Measurements from ENCODE around the gene AGAP5.
"Not testable (repeated sequence)": the region's sequence is repeated elsewhere in the genome, so short reads cannot be mapped to it uniquely, and the experiment has no call there.

AGAP5 gene

GRCh38 chr10:73697675-73698159, at the start of gene AGAP5:
Gene AGAP5 (minus strand): TSS chr10:73698109. CDS start chr10:73697755, 354 bp downstream.
- not testable (repeated sequence) for DNase-seq

GRCh38 chr10:73746721-73747120, 48.8 kb upstream of the AGAP5 start:
- DNase-seq = no peak

- DNase-seq = peak; percentile 48
Measured at GRCh38 chr10:73744664-73744975, 46.7 kb upstream of the AGAP5 start.

GRCh38 chr10:73743905-73744663, 46.2 kb upstream of the AGAP5 start, which contains the start of gene SEC24C:
Gene SEC24C (plus strand): TSS chr10:73744372. CDS start chr10:73746833, 2,461 bp downstream.
- peak; percentile 94 for DNase-seq

GRCh38 chr10:73743327-73743904, 45.5 kb upstream of the AGAP5 start:
- DNase-seq = no peak

- DNase-seq = no peak
Measured at GRCh38 chr10:73742454-73742734, 44.5 kb upstream of the AGAP5 start.

GRCh38 chr10:73740501-73741254, 42.8 kb upstream of the AGAP5 start:
- not testable (repeated sequence) for DNase-seq

GRCh38 chr10:73734796-73735305, 36.9 kb upstream of the AGAP5 start:
- no peak for DNase-seq

- DNase-seq = no peak
Measured at GRCh38 chr10:73734028-73734720, 36.3 kb upstream of the AGAP5 start.

- DNase-seq = no peak
Measured at GRCh38 chr10:73732931-73733623, 35.2 kb upstream of the AGAP5 start.

GRCh38 chr10:73732426-73732825, 34.5 kb upstream of the AGAP5 start:
- no peak for DNase-seq

GRCh38 chr10:73731588-73732375, 33.9 kb upstream of the AGAP5 start:
- no peak for DNase-seq

GRCh38 chr10:73730153-73730906, 32.4 kb upstream of the AGAP5 start:
- DNase-seq = peak; percentile 87

GRCh38 chr10:73729781-73730152, 31.9 kb upstream of the AGAP5 start:
- peak; percentile 42 for DNase-seq

- no peak for DNase-seq
Measured at GRCh38 chr10:73723516-73723915, 25.6 kb upstream of the AGAP5 start.

GRCh38 chr10:73720561-73720960, 22.7 kb upstream of the AGAP5 start:
- not testable (repeated sequence) for DNase-seq

- no peak for DNase-seq
Measured at GRCh38 chr10:73717556-73717955, 19.6 kb upstream of the AGAP5 start.

GRCh38 chr10:73716251-73716650, 18.3 kb upstream of the AGAP5 start:
- no peak for DNase-seq

- DNase-seq = not testable (repeated sequence)
Measured at GRCh38 chr10:73715179-73716156, 17.6 kb upstream of the AGAP5 start.

GRCh38 chr10:73714483-73714882, 16.6 kb upstream of the AGAP5 start:
- DNase-seq = not testable (repeated sequence)

All from CD4-positive, alpha-beta T cell treated with Interleukin-6 for 4 hours (primary cell).